Type B pancreatic cell (in vitro differentiated cells): ENCODE data around the gene NAB2. TPM values are rescaled to one million over a fixed set of nuclear protein-coding genes. Genes with fewer than 3 reads are reported as not detected.
A peak's percentile ranks its signal among the peaks of the same experiment; 100 is the strongest.

Experiments
- DNase-seq: peaks from one replicate; pipeline ENCODE4 v3.0.0; 2021; ENCODE audit warnings: mixed read lengths; ENCODE audit not compliant: unreplicated experiment; ENCODE audit errors: extremely low spot score
- H3K27ac Mint-ChIP-seq: 2 replicates; pipeline ENCODE4 v1.8.0; 2021; ENCODE audit warnings: mild to moderate bottlenecking, mixed read lengths
- H3K27me3 Mint-ChIP-seq: 2 replicates; pipeline ENCODE4 v1.8.0; 2021; ENCODE audit warnings: mixed read lengths
- H3K36me3 Mint-ChIP-seq: 2 replicates; pipeline ENCODE4 v1.8.0; 2021; ENCODE audit warnings: mixed read lengths
- H3K4me1 Mint-ChIP-seq: one replicate; pipeline ENCODE4 v1.8.0; 2021; ENCODE audit warnings: mixed read lengths; ENCODE audit not compliant: unreplicated experiment
- H3K4me3 Mint-ChIP-seq: 2 replicates; pipeline ENCODE4 v1.8.0; 2021; ENCODE audit warnings: mild to moderate bottlenecking, mixed read lengths
- H3K9me3 Mint-ChIP-seq: 2 replicates; pipeline ENCODE4 v1.8.0; 2021; ENCODE audit warnings: mixed read lengths
- CTCF ChIP-seq: fragments of 200-600 bp; sonication (generic); conservative IDR thresholded peaks from 2 replicates; pipeline ENCODE4 v1.5.0; 2021; ENCODE audit warnings: antibody characterized with exemption, mild to moderate bottlenecking
- total RNA-seq: library from RNA; stranded (reverse); gene quantifications from 2 replicates; pipeline ENCODE4 v1.2.1, GENCODE V29; 2021; ENCODE audit warnings: low replicate concordance

The NAB2 gene
- total RNA-seq, 1 donor from 2014 or later = 48.3 TPM

GRCh38 chr12:57057067-57057751, 31.7 kb upstream of the NAB2 start:
- no peak for TF ChIP-seq CTCF
- DNase-seq = no peak
- Mint-ChIP-seq H3K9me3 (no peaks in the 10 kb centered on the region), H3K4me3 (no peak overlapping the region), H3K27ac (no peak overlapping the region), H3K4me1 (no peaks in the 10 kb centered on the region), H3K27me3 (no peaks in the 10 kb centered on the region), H3K36me3 (peaks cover 23% of the 10 kb centered on the region)

GRCh38 chr12:57058454-57058853, 30.5 kb upstream of the NAB2 start:
- Mint-ChIP-seq H3K9me3 (no peaks in the 10 kb centered on the region), H3K36me3 (peaks cover 23% of the 10 kb centered on the region), H3K27me3 (no peaks in the 10 kb centered on the region), H3K27ac (no peak overlapping the region), H3K4me1 (no peaks in the 10 kb centered on the region), H3K4me3 (no peak overlapping the region)
- no peak for DNase-seq
- no peak for TF ChIP-seq CTCF

GRCh38 chr12:57063991-57064685, 24.8 kb upstream of the NAB2 start:
- TF ChIP-seq CTCF = no peak
- Mint-ChIP-seq H3K27ac (no peak overlapping the region), H3K4me3 (no peak overlapping the region), H3K4me1 (no peaks in the 10 kb centered on the region), H3K36me3 (peaks cover 14% of the 10 kb centered on the region), H3K9me3 (no peaks in the 10 kb centered on the region), H3K27me3 (no peaks in the 10 kb centered on the region)
- no peak for DNase-seq

- H3K4me3 Mint-ChIP-seq = no peak overlapping the region
- H3K36me3 Mint-ChIP-seq = peaks cover 16% of the 10 kb centered on the region
- peaks cover 6% of the 10 kb centered on the region for H3K4me1 Mint-ChIP-seq
- no peak for TF ChIP-seq CTCF
- no peak for DNase-seq
- H3K27me3 Mint-ChIP-seq = no peaks in the 10 kb centered on the region
- no peaks in the 10 kb centered on the region for H3K9me3 Mint-ChIP-seq
- H3K27ac Mint-ChIP-seq = no peak overlapping the region
Measured at GRCh38 chr12:57066245-57066644, 22.7 kb upstream of the NAB2 start.

- H3K9me3 Mint-ChIP-seq = no peaks in the 10 kb centered on the region
- H3K27ac Mint-ChIP-seq = peak overlapping the region; percentile 78
- TF ChIP-seq CTCF = peak; percentile 94
- peaks cover 21% of the 10 kb centered on the region for H3K36me3 Mint-ChIP-seq
- no peaks in the 10 kb centered on the region for H3K27me3 Mint-ChIP-seq
- DNase-seq = no peak
- H3K4me3 Mint-ChIP-seq = no peak overlapping the region
- peaks cover 6% of the 10 kb centered on the region for H3K4me1 Mint-ChIP-seq
Measured at GRCh38 chr12:57069523-57069922, 19.4 kb upstream of the NAB2 start.
